Ovary (tissue), 9 donors: ENCODE data around the gene SFSWAP. TPM values are rescaled to one million over a fixed set of nuclear protein-coding genes. Genes with fewer than 3 reads are reported as not detected.

Experiments used
- DNase-seq, 5 donors: peaks; one replicate each; pipeline ENCODE4 v3.0.0-alpha.2; 2019 to 2020
- H3K27ac ChIP-seq, 2 donors: fragments of 200-600 bp; one replicate each; pipeline versions ENCODE4 v1.5.1 to v1.8.0; 2019 to 2022
- H3K27me3 ChIP-seq: fragments of 200-600 bp; one replicate; pipeline ENCODE4 v1.8.0; 2022
- H3K36me3 ChIP-seq: fragments of 200-600 bp; sonication (generic); one replicate; pipeline ENCODE4 v1.5.1; 2019
- H3K4me1 ChIP-seq: one replicate; pipeline ENCODE4 v1.8.1; 2013; ENCODE audit warnings: mild to moderate bottlenecking, moderate library complexity; ENCODE audit not compliant: insufficient read depth
- H3K4me3 ChIP-seq: fragments of 200-600 bp; sonication (generic); one replicate; pipeline ENCODE4 v1.5.1; 2017
- H3K9me3 ChIP-seq, 2 donors: fragments of 200-600 bp in 1 of 2; sonication (generic) in 1 of 2; one replicate each; pipeline versions ENCODE4 v1.5.1 to v1.8.1; 2013 to 2019; ENCODE audit warnings: mild to moderate bottlenecking in 1 of 2, moderate library complexity in 1 of 2
- CTCF ChIP-seq, 3 donors: fragments of 450-650 bp in 2 of 3; fragments of 200-600 bp in 1 of 3; IDR thresholded peaks; one replicate each; pipeline versions ENCODE4 v1.5.1 to v1.8.0; 2016 to 2022; ENCODE audit warnings: antibody characterized with exemption in 3 of 3, mild to moderate bottlenecking in 1 of 3
- EP300 ChIP-seq: sonication (generic); formaldehyde crosslinking; IDR thresholded peaks from one replicate; pipeline ENCODE4 v1.6.1; 2017; ENCODE audit warnings: antibody characterized with exemption
- POLR2A ChIP-seq: fragments of 450-650 bp; IDR thresholded peaks from one replicate; pipeline ENCODE4 v1.6.1; 2017; ENCODE audit warnings: antibody characterized with exemption, mild to moderate bottlenecking, moderate library complexity
- WGBS, 3 donors: extraction: QIAGEN DNeasy Blood & Tissue Kit in 1 of 3; methylation state at CpG; one replicate each; pipeline versions ENCODE4 v1.1.5 to v1.1.7; 2013 to 2017; 5-methylcytosine and 5-hydroxymethylcytosine counted together
- intact Hi-C, 4 donors: fragments of 100-400 bp; cut with DNase I; formaldehyde crosslinking; loops; one replicate each; pipeline versions ENCODE4 v1.11.0 to v1.15.1; 2022 to 2023
- polyA plus RNA-seq, 2 donors: library from polyadenylated mRNA; stranded (reverse); fragments of 200-250 nt in 1 of 2; fragments of 350-450 nt in 1 of 2; fragmentation: Illumina TruSeq in 1 of 2; extraction: RNeasy Lipid Tissue Mini Kit (QIAGEN cat#74804) in 1 of 2; gene quantifications; one replicate each; pipeline ENCODE4 v1.2.3, GENCODE V29; 2013 to 2014
- total RNA-seq, 7 donors: library from RNA; depleted of rRNA in 2 of 7; stranded (reverse); fragments of >200 nt in 2 of 7; fragmentation: NEBNext Ultra II Directional in 3 of 7; extraction: Animal tissue kit (Norgen Biotek cat#: 25700) in 3 of 7; gene quantifications; one replicate each; pipeline versions ENCODE4 v1.1.0 to v1.2.4, GENCODE V29; 2016 to 2023
- donor health status: DM: no; HTN: no; CAD: no; lungs with moderate emphysema.
- donor health status: DM: no; HTN: no; CAD: no.
- donor health status: Bipolar disorder and iron deficiency.
- donor health status: DM: yes; HTN: yes; CAD: no.
- donor health status: DM: no; HTN: no; CAD: no.
- donor health status: DM: yes; HTN: yes; CAD: no.

Gene SFSWAP
- total and polyA plus RNA-seq, 9 donors = 27.6 to 54.4 (median 42.5) TPM

GRCh38 chr12:131716282-131716681, 5.4 kb downstream of the SFSWAP start:
- Histone ChIP-seq H3K36me3 (no peaks in the 10 kb centered on the region), H3K4me3 (no peak overlapping the region), H3K4me1 (peaks cover 9% of the 10 kb centered on the region), H3K27me3 (no peaks in the 10 kb centered on the region), H3K27ac (no peak overlapping the region), H3K9me3 (no peaks in the 10 kb centered on the region)
- DNase-seq = no peak
- intact Hi-C loops = loop anchor here in 1 of 4 donors (10.0 kb wide), 1 partner anchor 929 kb away; no protein-coding TSS in a partner anchor
- 75 to 85% (median 76%) methylated on average over 3 of the region's 3 CpGs for WGBS, 3 donors
- TF ChIP-seq POLR2A = no peak
- no peak for TF ChIP-seq CTCF (IDR thresholded peaks at IDR 0.05)
- TF ChIP-seq EP300 = no peak

GRCh38 chr12:131720241-131720640, 9.4 kb downstream of the SFSWAP start:
- DNase-seq = no peak
- Histone ChIP-seq H3K27me3 (no peaks in the 10 kb centered on the region), H3K36me3 (no peaks in the 10 kb centered on the region), H3K9me3 (no peaks in the 10 kb centered on the region), H3K27ac (no peak overlapping the region), H3K4me3 (no peak overlapping the region), H3K4me1 (no peaks in the 10 kb centered on the region)
- TF ChIP-seq EP300 = no peak
- TF ChIP-seq POLR2A = no peak
- TF ChIP-seq CTCF (IDR thresholded peaks at IDR 0.05) = no peak
- intact Hi-C loops = no loop called here
- 86 to 89% (median 87%) methylated on average over 8 of the region's 8 CpGs for WGBS, 3 donors

GRCh38 chr12:131720921-131721320, 10.0 kb downstream of the SFSWAP start:
- no peaks in the 10 kb centered on the region for H3K36me3 ChIP-seq
- no peaks in the 10 kb centered on the region for H3K27me3 ChIP-seq
- no peak for DNase-seq
- intact Hi-C loops = no loop called here
- no peak for TF ChIP-seq POLR2A
- no peak for TF ChIP-seq EP300
- TF ChIP-seq CTCF (IDR thresholded peaks at IDR 0.05) = no peak
- 82 to 88% (median 82%) methylated on average over 7 of the region's 7 CpGs for WGBS, 3 donors
- no peak overlapping the region for H3K4me3 ChIP-seq
- H3K4me1 ChIP-seq = no peaks in the 10 kb centered on the region
- no peaks in the 10 kb centered on the region for H3K9me3 ChIP-seq
- H3K27ac ChIP-seq = no peak overlapping the region

GRCh38 chr12:131721548-131721947, 10.7 kb downstream of the SFSWAP start:
- 88 to 100% (median 93%) methylated on average over 1 of the region's 1 CpG for WGBS, 3 donors

More at GRCh38 chr12:131721548-131721947, 10.7 kb downstream of the SFSWAP start:
- H3K4me1 ChIP-seq = no peaks in the 10 kb centered on the region
- no peak overlapping the region for H3K4me3 ChIP-seq
- no peak for DNase-seq
- H3K36me3 ChIP-seq = no peaks in the 10 kb centered on the region
- H3K9me3 ChIP-seq = no peaks in the 10 kb centered on the region
- H3K27me3 ChIP-seq = no peaks in the 10 kb centered on the region
- intact Hi-C loops = no loop called here
- no peak for TF ChIP-seq POLR2A
- TF ChIP-seq EP300 = no peak
- TF ChIP-seq CTCF (IDR thresholded peaks at IDR 0.05) = no peak
- H3K27ac ChIP-seq = no peak overlapping the region
